A673 (cell line): ENCODE data around the gene CYP11A1. TPM values are rescaled to one million over a fixed set of nuclear protein-coding genes. Genes with fewer than 3 reads are reported as not detected.

Experiments used
- BruUV-seq: library from RNA; stranded (reverse); fragments of 400-500 nt; replicated peaks from 2 replicates; lab custom pipeline; 2021; lab: Mats Ljungman, UMichigan
- CTCF ChIA-PET: fragments of 300-600 bp; sonication (Branson Sonifier 250); formaldehyde crosslinking; loops from one replicate; lab custom pipeline; 2022; ENCODE audit warnings: antibody characterized with exemption; lab: Charles Lee
- POLR2A ChIA-PET: fragments of 300-600 bp; sonication (Branson Sonifier 250); formaldehyde crosslinking; loops from one replicate; lab custom pipeline; 2022; ENCODE audit warnings: antibody characterized with exemption; ENCODE audit not compliant: low non-redundant PET; lab: Charles Lee
- DNase-seq: peaks from one replicate; pipeline ENCODE4 v3.0.0-alpha.2; 2015; ENCODE audit warnings: low spot score
- H3K27ac ChIP-seq: fragments of 200-600 bp; sonication (generic); 2 replicates; pipeline ENCODE4 v1.5.1; 2016; ENCODE audit warnings: mixed run types, low read depth, mild to moderate bottlenecking, mixed read lengths, antibody characterized with exemption, low read length; ENCODE audit not compliant: poor library complexity, severe bottlenecking
- H3K27me3 ChIP-seq: fragments of 200-600 bp; sonication (generic); replicated peaks from 2 replicates; pipeline ENCODE4 v1.6.1; 2017; ENCODE audit warnings: mixed run types, low read depth, mild to moderate bottlenecking, mixed read lengths, antibody characterized with exemption, low read length; ENCODE audit not compliant: insufficient read depth, poor library complexity
- H3K36me3 ChIP-seq: fragments of 200-600 bp; sonication (generic); 2 replicates; pipeline ENCODE4 v1.6.1; 2016; ENCODE audit warnings: mixed run types, mild to moderate bottlenecking, mixed read lengths, antibody characterized with exemption, low read length; ENCODE audit not compliant: insufficient read depth, poor library complexity, severe bottlenecking
- H3K4me1 ChIP-seq: fragments of 200-600 bp; sonication (generic); 2 replicates; pipeline ENCODE4 v1.6.1; 2017; ENCODE audit warnings: mixed run types, mild to moderate bottlenecking, mixed read lengths, antibody characterized with exemption, low read length; ENCODE audit not compliant: insufficient read depth, poor library complexity, severe bottlenecking
- H3K4me3 ChIP-seq: fragments of 200-600 bp; sonication (generic); 2 replicates; pipeline ENCODE4 v1.5.1; 2016; ENCODE audit warnings: low read depth, mixed run types, mild to moderate bottlenecking, mixed read lengths, low read length; ENCODE audit not compliant: poor library complexity, severe bottlenecking
- H3K9me3 ChIP-seq: fragments of 200-600 bp; sonication (generic); 2 replicates; pipeline ENCODE4 v1.6.1; 2016; ENCODE audit warnings: mixed run types, low read depth, mild to moderate bottlenecking, mixed read lengths, antibody characterized with exemption, low read length; ENCODE audit not compliant: poor library complexity, severe bottlenecking
- EZH2 ChIP-seq: fragments of 200-600 bp; sonication (generic); IDR thresholded peaks from 2 replicates; pipeline ENCODE4 v1.6.1; 2017; ENCODE audit warnings: borderline replicate concordance, low read depth, mild to moderate bottlenecking, mixed read lengths, antibody characterized with exemption, low read length; ENCODE audit not compliant: poor library complexity, severe bottlenecking
- intact Hi-C: fragments of 100-400 bp; cut with micrococcal nuclease; formaldehyde crosslinking; loops from one replicate; pipeline ENCODE4 v1.10.0; 2022; ENCODE audit not compliant: unreplicated experiment
- total RNA-seq: library from RNA; stranded (reverse); gene quantifications from 2 replicates; pipeline ENCODE4 v1.2.3, GENCODE V29; 2021
- TF ChIP-seq, protein P1 (sequence below): fragments of 300-800, 200-600 bp; sonication (generic); conservative IDR thresholded peaks from 2 replicates; pipeline ENCODE4 v1.5.1; 2017; ENCODE audit warnings: low read depth, mild to moderate bottlenecking, antibody characterized with exemption, low read length, moderate library complexity, mixed read lengths

Gene CYP11A1
- total RNA-seq, 1 experiment from 2014 or later = not detected

DNA sequence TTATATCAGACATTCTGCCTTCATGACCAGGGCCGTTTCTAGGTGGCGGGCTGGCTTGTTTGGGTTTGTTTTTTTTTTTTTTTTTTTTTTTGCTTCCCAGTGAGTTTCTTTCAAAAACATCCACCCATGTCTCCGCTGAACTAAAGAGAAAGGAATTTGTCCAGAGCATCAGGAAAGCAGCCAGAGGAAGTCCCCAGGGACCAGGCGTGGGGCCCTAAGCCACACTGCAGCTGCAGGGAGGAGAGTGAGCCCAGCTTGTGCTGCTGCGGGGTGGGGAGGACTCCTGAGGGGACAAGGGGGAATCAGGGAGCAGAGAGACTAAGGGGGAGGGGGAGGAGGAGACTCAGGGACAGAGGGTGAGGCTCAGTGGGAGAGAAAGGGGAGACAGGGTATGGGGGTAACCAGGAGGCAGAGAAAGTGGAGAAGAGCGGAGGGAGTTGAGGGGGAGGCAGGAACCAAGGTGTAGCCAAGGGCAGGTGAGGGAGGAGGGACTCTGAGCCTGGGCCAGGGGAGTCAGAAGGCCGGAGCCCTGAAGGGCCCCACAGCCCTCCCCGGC lies 49.5 kb downstream of the CYP11A1 start:
- H3K27ac ChIP-seq = peak overlapping the region; percentile 75
- ChIA-PET POLR2A (interaction anchor here (0.6 kb wide), 1 partner anchor 13 kb away, joined by 9 read pairs; no protein-coding TSS in a partner anchor), CTCF (interaction anchor here (0.7 to 2.1 kb wide), 3 partner anchors 10 to 345 kb away, joined by 10 to 15 read pairs (median 11); no protein-coding TSS in a partner anchor)
- no peak for TF ChIP-seq EZH2
- TF ChIP-seq, protein P1, sequence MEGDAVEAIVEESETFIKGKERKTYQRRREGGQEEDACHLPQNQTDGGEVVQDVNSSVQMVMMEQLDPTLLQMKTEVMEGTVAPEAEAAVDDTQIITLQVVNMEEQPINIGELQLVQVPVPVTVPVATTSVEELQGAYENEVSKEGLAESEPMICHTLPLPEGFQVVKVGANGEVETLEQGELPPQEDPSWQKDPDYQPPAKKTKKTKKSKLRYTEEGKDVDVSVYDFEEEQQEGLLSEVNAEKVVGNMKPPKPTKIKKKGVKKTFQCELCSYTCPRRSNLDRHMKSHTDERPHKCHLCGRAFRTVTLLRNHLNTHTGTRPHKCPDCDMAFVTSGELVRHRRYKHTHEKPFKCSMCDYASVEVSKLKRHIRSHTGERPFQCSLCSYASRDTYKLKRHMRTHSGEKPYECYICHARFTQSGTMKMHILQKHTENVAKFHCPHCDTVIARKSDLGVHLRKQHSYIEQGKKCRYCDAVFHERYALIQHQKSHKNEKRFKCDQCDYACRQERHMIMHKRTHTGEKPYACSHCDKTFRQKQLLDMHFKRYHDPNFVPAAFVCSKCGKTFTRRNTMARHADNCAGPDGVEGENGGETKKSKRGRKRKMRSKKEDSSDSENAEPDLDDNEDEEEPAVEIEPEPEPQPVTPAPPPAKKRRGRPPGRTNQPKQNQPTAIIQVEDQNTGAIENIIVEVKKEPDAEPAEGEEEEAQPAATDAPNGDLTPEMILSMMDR = no peak
- intact Hi-C loops = loop anchor here (2.0 kb wide), 1 partner anchor 189 kb away; no protein-coding TSS in a partner anchor
- peak; percentile 95 for DNase-seq
- no peaks in the 10 kb centered on the region for H3K27me3 ChIP-seq
- H3K36me3 ChIP-seq = no peaks in the 10 kb centered on the region
- no peaks in the 10 kb centered on the region for H3K9me3 ChIP-seq
- peaks cover 44% of the 10 kb centered on the region for H3K4me1 ChIP-seq
- BruUV-seq = no TSS peak
- no peak overlapping the region for H3K4me3 ChIP-seq

DNA sequence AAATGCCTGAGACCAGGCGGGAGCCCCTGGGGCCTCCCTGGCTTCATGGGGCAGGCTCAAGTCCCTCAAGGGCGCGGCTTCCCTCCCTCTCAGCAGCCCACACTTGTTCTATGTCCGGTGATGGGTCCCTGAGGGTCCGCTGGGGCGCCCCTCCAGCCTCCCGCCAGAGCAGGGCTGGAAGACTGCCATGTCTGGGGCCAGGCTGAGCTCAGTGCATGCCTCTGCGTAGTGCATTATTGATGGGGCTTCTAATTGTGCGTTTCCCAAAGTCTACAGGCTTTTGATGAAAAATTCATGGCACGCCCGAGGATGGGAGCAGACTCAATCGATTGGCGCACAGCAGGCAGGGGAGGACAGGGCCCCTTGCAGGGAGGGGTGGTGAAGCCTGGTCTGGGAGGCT lies 51.3 kb downstream of the CYP11A1 start:
- H3K4me3 ChIP-seq = no peak overlapping the region
- no peak for TF ChIP-seq EZH2
- TF ChIP-seq, protein P1 = no peak
- H3K9me3 ChIP-seq = no peaks in the 10 kb centered on the region
- no peak for DNase-seq
- no peaks in the 10 kb centered on the region for H3K36me3 ChIP-seq
- H3K27ac ChIP-seq = no peak overlapping the region
- no peaks in the 10 kb centered on the region for H3K27me3 ChIP-seq
- ChIA-PET CTCF (no interaction called here), POLR2A (no interaction called here)
- H3K4me1 ChIP-seq = peaks cover 52% of the 10 kb centered on the region
- BruUV-seq = no TSS peak
- intact Hi-C loops = loop anchor here (2.0 kb wide), 1 partner anchor 187 kb away; no protein-coding TSS in a partner anchor

DNA sequence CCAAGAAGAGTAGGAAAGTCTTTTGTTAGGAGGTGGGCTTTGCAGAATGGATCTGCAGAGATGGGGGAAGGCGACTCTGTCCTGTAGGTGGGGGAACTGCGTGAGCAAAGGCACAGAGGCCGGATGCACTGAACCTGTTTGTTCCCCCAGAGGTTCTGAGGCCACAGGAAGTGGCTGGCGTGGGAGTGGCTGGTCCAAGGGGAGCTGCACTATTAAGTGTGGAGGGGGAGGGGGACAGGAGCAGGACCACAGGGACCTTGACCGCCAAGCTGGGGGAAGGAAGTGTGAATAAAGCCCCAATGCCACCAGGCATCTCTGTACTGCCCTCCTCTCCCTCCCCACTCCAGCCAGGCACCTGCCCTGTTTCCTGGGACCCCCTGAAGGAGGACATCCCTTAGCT lies 51.8 kb downstream of the CYP11A1 start:
- H3K4me1 ChIP-seq = peaks cover 52% of the 10 kb centered on the region
- no peaks in the 10 kb centered on the region for H3K27me3 ChIP-seq
- no peaks in the 10 kb centered on the region for H3K9me3 ChIP-seq
- TF ChIP-seq EZH2 = no peak
- TF ChIP-seq, protein P1 = no peak
- POLR2A ChIA-PET = no interaction called here
- intact Hi-C loops = loop anchor here (2.0 kb wide), 1 partner anchor 187 kb away; no protein-coding TSS in a partner anchor
- no peak for DNase-seq
- no peak overlapping the region for H3K4me3 ChIP-seq
- CTCF ChIA-PET = interaction anchor here (1.0 kb wide), 1 partner anchor 343 kb away, joined by 3 read pairs; no protein-coding TSS in a partner anchor
- H3K36me3 ChIP-seq = no peaks in the 10 kb centered on the region
- H3K27ac ChIP-seq = no peak overlapping the region
- no TSS peak for BruUV-seq
